DND-41 (cell line): ENCODE data around the gene ZNF609.

Experiments used
- CTCF ChIP-seq: IDR thresholded peaks from 2 replicates; pipeline ENCODE4 v1.5.1; 2012; ENCODE audit warnings: borderline replicate concordance, low read length, moderate library complexity, mild to moderate bottlenecking; ENCODE audit not compliant: poor library complexity, severe bottlenecking; ENCODE audit errors: extremely low read depth
- EZH2 ChIP-seq: IDR thresholded peaks from 3 replicates; pipeline ENCODE4 v1.6.1; 2012; ENCODE audit warnings: borderline replicate concordance, low read depth, mild to moderate bottlenecking, moderate library complexity, low read length, inconsistent platforms; ENCODE audit not compliant: severe bottlenecking

GRCh38 chr15:64523240-64523639, 62.9 kb downstream of the ZNF609 start:
- TF ChIP-seq CTCF = no peak
- no peak for TF ChIP-seq EZH2
